Activated naive CD8-positive, alpha-beta T cell (primary cell): Measurements from ENCODE around the gene DOHH.
"Not testable (repeated sequence)": the region's sequence is repeated elsewhere in the genome, so short reads cannot be mapped to it uniquely, and the experiment has no call there.

ENCODE experiments used
- H3K27ac Mint-ChIP-seq: one replicate; pipeline ENCODE4 v1.8.0; 2021; ENCODE audit warnings: mixed read lengths
- H3K27me3 Mint-ChIP-seq: one replicate; pipeline ENCODE4 v1.8.0; 2021; ENCODE audit warnings: mixed read lengths
- H3K36me3 Mint-ChIP-seq: one replicate; pipeline ENCODE4 v1.8.0; 2021; ENCODE audit warnings: mixed read lengths
- H3K4me1 Mint-ChIP-seq: one replicate; pipeline ENCODE4 v1.8.0; 2021; ENCODE audit warnings: low read depth, mixed read lengths
- H3K4me3 Mint-ChIP-seq: one replicate; pipeline ENCODE4 v1.8.0; 2021; ENCODE audit warnings: mild to moderate bottlenecking, mixed read lengths
- H3K9me3 Mint-ChIP-seq: one replicate; pipeline ENCODE4 v1.8.0; 2021; ENCODE audit warnings: low read depth, mixed read lengths

The DOHH gene

GRCh38 chr19:3537438-3538240 is 37.2 kb upstream of the DOHH start:
- H3K27ac Mint-ChIP-seq: peak overlapping the region; percentile 50
- H3K4me3 Mint-ChIP-seq: no peak overlapping the region
- H3K9me3 Mint-ChIP-seq: no peaks in the 10 kb centered on the region
- no peaks in the 10 kb centered on the region for H3K4me1 Mint-ChIP-seq
- H3K36me3 Mint-ChIP-seq: peaks cover 3% of the 10 kb centered on the region
- no peaks in the 10 kb centered on the region for H3K27me3 Mint-ChIP-seq

DNA sequence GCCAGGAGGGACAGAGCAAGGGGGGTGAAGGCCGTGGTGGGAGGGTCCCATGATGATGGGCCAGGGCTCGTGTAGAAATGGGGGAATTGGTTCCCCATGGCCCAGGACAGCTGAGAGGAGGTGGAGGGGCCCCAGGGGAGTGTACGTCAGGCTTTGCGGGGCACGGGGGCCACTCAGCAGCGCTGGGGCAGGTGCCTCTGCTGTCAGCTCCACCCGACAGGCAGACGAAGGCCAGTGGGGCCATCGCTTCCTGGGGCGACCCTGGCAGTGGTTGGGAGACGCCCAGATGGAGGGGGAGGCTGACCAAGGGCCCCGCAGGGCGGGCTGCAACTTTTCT is 36.6 kb upstream of the DOHH start:
- H3K9me3 Mint-ChIP-seq: no peaks in the 10 kb centered on the region
- H3K4me3 Mint-ChIP-seq: no peak overlapping the region
- peak overlapping the region; percentile 50 for H3K27ac Mint-ChIP-seq
- H3K27me3 Mint-ChIP-seq: no peaks in the 10 kb centered on the region
- H3K36me3 Mint-ChIP-seq: peaks cover 3% of the 10 kb centered on the region
- no peaks in the 10 kb centered on the region for H3K4me1 Mint-ChIP-seq

GRCh38 chr19:3536429-3537100 is 36.1 kb upstream of the DOHH start:
- Mint-ChIP-seq H3K4me3 (no peak overlapping the region), H3K9me3 (no peaks in the 10 kb centered on the region), H3K27ac (no peak overlapping the region), H3K36me3 (peaks cover 3% of the 10 kb centered on the region), H3K27me3 (no peaks in the 10 kb centered on the region), H3K4me1 (no peaks in the 10 kb centered on the region)

DNA sequence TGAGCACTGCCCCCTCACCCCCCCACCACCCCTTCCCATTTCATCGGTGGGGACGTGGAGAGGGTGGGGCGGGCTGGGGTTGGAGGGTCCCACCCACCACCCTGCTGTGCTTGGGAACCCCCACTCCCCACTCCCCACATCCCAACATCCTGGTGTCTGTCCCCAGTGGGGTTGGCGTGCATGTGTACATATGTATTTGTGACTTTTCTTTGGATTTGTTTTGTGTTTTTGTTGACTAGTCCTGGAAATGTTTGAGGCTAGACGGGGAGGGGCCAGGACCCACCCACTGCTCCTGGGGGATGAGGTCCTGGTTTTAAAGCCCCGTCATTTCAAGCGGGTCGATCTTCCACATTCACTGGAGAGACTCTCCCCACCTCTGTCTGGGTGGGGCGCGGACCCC is 35.5 kb upstream of the DOHH start:
- Mint-ChIP-seq H3K27me3 (no peaks in the 10 kb centered on the region), H3K4me1 (no peaks in the 10 kb centered on the region), H3K4me3 (no peak overlapping the region), H3K36me3 (peaks cover 3% of the 10 kb centered on the region), H3K27ac (no peak overlapping the region), H3K9me3 (no peaks in the 10 kb centered on the region)

- no peaks in the 10 kb centered on the region for H3K9me3 Mint-ChIP-seq
- no peak overlapping the region for H3K27ac Mint-ChIP-seq
- peaks cover 3% of the 10 kb centered on the region for H3K36me3 Mint-ChIP-seq
- no peaks in the 10 kb centered on the region for H3K27me3 Mint-ChIP-seq
- no peak overlapping the region for H3K4me3 Mint-ChIP-seq
- no peaks in the 10 kb centered on the region for H3K4me1 Mint-ChIP-seq
Measured at GRCh38 chr19:3535563-3535965, 35.1 kb upstream of the DOHH start.

DNA sequence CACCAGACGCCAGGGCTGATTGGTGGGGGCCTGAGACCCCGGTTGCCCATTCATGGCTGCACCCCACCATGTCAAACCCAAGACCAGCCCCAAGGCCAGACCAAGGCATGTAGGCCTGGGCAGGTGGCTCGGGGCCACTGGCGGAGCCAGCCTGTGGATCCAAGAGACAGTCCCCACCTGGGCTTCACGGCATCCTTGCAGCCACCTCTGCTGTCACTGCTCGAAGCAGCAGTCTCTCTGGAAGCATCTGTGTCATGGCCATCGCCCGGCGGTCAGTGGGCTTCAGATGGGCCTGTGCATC is 34.7 kb upstream of the DOHH start:
- Mint-ChIP-seq H3K9me3 (no peaks in the 10 kb centered on the region), H3K36me3 (peaks cover 3% of the 10 kb centered on the region), H3K4me3 (no peak overlapping the region), H3K4me1 (no peaks in the 10 kb centered on the region), H3K27me3 (no peaks in the 10 kb centered on the region), H3K27ac (no peak overlapping the region)

DNA sequence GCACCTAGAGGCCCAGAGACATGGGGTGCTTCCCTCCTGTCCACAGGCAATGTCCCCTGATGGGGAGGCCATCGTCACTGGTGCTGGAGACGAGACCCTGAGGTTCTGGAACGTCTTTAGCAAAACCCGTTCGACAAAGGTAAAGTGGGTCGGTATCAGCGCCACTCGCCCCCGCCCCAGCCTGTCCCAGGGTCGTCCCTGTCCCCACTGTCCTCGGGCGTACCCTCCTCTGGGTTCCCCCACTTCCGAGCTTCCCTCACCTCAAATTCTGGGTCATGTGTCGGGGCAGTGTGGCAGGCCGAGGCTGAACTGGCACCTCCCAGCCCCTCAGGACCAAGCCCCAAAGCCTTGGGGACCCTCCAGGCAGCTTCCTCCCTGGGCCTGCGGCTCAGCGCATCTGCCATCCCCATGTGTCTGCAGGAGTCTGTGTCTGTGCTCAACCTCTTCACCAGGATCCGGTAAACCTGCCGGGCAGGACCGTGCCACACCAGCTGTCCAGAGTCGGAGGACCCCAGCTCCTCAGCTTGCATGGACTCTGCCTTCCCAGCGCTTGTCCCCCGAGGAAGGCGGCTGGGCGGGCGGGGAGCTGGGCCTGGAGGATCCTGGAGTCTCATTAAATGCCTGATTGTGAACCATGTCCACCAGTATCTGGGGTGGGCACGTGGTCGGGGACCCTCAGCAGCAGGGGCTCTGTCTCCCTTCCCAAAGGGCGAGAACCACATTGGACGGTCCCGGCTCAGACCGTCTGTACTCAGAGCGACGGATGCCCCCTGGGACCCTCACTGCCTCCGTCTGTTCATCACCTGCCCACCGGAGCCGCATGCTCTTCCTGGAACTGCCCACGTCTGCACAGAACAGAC is 34.1 kb upstream of the DOHH start:
- H3K27me3 Mint-ChIP-seq: no peaks in the 10 kb centered on the region
- H3K4me3 Mint-ChIP-seq: no peak overlapping the region
- no peaks in the 10 kb centered on the region for H3K4me1 Mint-ChIP-seq
- H3K36me3 Mint-ChIP-seq: peaks cover 1% of the 10 kb centered on the region
- no peaks in the 10 kb centered on the region for H3K9me3 Mint-ChIP-seq
- H3K27ac Mint-ChIP-seq: no peak overlapping the region

DNA sequence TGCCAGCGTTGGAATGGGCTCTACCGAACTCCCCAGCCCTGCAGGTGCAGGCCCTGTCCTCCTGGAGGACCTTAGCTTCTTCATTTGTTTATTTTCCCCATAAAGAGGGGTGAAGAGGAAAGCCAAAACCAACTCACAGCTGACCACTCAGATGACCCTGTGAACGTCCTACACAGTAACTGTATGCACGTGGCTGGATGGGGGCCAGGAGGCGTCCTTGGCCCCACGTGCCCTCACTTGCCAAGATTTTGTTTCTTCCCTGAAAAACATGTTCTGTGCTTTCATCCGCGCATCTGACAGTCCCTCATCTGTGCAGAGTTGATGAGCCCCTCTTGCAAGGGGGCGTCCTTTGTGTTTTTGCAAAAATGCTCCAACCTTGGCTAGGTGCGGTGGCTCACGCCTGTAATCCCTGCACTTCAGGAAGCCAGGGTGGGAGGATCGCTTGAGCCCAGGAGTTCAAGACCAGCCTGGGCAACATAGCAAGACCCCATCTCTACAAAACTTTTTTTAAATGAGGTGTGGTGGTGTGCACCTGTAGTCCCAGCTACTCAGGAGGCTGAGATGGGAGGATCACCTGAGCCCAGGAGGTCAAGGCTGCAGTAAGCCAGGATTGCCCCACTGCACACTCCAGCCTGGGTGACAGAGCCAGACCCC is 33.2 kb upstream of the DOHH start:
- Mint-ChIP-seq H3K27me3 (no peaks in the 10 kb centered on the region), H3K4me1 (no peaks in the 10 kb centered on the region), H3K9me3 (no peaks in the 10 kb centered on the region), H3K27ac (no peak overlapping the region), H3K4me3 (no peak overlapping the region), H3K36me3 (no peaks in the 10 kb centered on the region)

DNA sequence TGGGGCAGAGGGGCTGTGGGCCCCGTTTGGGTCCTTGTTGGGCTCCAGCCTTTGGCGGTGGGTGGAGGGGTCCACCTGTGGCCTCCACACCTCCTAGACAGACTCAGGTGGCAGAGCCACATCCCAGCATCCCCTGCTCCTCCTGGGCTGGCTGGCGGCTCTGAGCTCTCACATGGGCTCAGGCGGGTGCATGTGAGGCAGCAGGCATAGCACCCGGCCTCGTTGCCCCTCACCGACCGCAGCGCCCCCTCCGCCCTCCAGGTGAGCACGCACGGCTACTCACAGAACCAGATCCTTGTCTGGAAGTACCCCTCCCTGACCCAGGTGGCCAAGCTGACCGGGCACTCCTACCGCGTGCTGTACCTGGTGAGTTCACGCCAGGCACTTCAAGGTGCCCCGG is 32.6 kb upstream of the DOHH start:
- no peaks in the 10 kb centered on the region for H3K36me3 Mint-ChIP-seq
- H3K27ac Mint-ChIP-seq: no peak overlapping the region
- H3K27me3 Mint-ChIP-seq: no peaks in the 10 kb centered on the region
- H3K9me3 Mint-ChIP-seq: no peaks in the 10 kb centered on the region
- no peak overlapping the region for H3K4me3 Mint-ChIP-seq
- no peaks in the 10 kb centered on the region for H3K4me1 Mint-ChIP-seq

DNA sequence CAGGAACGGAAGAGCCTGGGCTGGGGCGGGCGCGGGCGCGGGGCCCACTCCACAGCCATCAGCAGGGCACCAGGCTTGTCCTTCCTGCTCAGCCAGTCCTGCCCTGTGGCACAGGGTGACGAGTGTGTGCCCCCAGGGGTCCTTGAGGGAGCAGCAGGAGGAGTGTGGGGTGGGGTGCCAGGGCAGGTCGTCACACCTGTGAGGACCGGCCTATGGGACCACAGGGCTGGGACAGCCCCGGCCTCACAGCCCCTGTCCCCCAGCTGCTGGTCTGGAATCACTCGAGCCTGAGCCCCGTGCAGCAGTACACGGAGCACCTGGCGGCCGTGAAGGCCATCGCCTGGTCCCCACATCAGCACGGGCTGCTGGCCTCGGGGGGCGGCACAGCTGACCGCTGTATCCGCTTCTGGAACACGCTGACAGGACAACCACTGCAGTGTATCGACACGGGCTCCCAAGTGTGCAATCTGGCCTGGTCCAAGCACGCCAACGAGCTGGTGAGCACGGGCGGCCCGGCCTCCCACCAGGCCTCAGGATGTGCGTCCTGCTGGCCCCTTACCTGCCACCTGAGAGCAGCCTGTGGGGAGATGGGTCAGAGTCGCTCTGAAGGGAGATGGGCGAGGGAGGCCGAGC is 31.8 kb upstream of the DOHH start:
- Mint-ChIP-seq H3K9me3 (no peaks in the 10 kb centered on the region), H3K4me3 (no peak overlapping the region), H3K4me1 (no peaks in the 10 kb centered on the region), H3K27me3 (no peaks in the 10 kb centered on the region), H3K36me3 (no peaks in the 10 kb centered on the region), H3K27ac (no peak overlapping the region)

- H3K27me3 Mint-ChIP-seq: no peaks in the 10 kb centered on the region
- no peaks in the 10 kb centered on the region for H3K9me3 Mint-ChIP-seq
- no peaks in the 10 kb centered on the region for H3K4me1 Mint-ChIP-seq
- no peak overlapping the region for H3K4me3 Mint-ChIP-seq
- H3K27ac Mint-ChIP-seq: no peak overlapping the region
- H3K36me3 Mint-ChIP-seq: no peaks in the 10 kb centered on the region
Measured at GRCh38 chr19:3531716-3532115, 31.2 kb upstream of the DOHH start.

DNA sequence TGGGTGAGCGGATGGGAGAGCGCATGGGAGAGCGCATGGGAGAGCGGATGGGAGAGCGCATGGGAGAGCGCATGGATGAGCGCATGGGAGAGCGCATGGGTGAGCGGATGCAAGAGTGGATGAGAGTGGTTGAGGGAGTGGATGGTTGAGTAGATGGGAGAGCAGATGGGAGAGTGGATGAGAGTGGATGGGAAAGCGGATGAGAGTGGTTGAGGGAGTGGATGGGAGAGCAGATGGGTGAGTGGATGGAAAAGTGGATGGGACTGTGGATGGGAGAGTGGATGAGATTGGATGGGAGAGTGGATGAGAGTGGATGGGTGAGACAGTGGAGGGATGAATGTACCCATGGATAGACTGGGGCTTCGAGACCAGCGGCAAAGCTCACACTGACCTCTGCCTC is 29.9 kb upstream of the DOHH start:
- no peaks in the 10 kb centered on the region for H3K9me3 Mint-ChIP-seq
- no peak overlapping the region for H3K4me3 Mint-ChIP-seq
- no peak overlapping the region for H3K27ac Mint-ChIP-seq

DNA sequence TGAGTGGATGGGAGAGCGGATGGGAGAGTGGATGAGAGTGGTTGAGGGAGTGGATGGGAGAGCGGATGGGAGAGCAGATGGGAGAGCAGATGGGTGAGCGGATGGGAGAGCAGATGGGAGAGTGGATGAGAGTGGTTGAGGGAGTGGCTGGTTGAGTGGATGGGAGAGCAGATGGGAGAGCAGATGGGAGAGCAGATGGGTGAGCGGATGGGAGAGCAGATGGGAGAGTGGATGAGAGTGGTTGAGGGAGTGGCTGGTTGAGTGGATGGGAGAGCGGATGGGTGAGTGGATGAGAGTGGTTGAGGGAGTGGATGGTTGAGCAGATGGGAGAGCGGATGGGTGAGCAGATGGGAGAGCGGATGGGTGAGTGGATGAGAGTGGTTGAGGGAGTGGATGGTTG is 28.8 kb upstream of the DOHH start:
- not testable (repeated sequence) for H3K4me3 Mint-ChIP-seq, H3K9me3 Mint-ChIP-seq, H3K36me3 Mint-ChIP-seq, H3K27me3 Mint-ChIP-seq, H3K4me1 Mint-ChIP-seq, H3K27ac Mint-ChIP-seq

More for the DNA sequence above, 29.9 kb upstream of the DOHH start:
- Mint-ChIP-seq H3K27me3 (no peaks in the 10 kb centered on the region), H3K36me3 (no peaks in the 10 kb centered on the region), H3K4me1 (no peaks in the 10 kb centered on the region)

DNA sequence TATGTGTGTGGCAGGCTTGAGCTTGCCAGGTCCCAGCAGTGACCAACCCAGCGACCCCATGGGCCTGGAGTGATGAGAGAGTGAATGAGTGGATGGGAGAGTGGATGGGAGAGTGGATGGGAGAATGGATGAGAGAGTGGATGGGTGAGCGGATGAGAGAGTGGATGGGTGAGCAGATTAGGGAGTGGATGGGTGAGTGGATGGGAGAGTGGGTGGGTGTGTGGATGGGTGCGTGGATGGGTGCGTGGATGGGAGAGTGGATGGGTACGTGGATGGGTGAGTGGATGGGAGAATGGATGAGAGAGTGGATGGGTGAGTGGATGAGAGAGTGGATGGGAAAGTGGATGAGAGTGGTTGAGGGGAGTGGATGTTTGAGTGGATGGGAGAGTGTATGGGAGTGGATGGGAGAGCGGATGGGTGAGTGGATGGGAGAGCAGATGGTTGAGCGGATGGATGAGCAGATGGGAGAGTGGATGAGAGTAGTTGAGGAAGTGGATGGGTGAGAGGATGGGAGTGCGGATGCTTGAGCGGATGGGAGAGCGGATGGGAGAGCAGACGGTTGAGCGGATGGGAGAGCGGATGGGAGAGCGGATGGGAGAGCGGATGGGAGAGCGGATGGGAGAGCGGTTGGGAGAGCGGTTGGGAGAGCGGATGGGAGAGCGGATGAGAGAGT is 28.2 kb upstream of the DOHH start:
- no peaks in the 10 kb centered on the region for H3K9me3 Mint-ChIP-seq
- no peaks in the 10 kb centered on the region for H3K27me3 Mint-ChIP-seq
- H3K27ac Mint-ChIP-seq: no peak overlapping the region
- no peaks in the 10 kb centered on the region for H3K4me1 Mint-ChIP-seq
- H3K4me3 Mint-ChIP-seq: no peak overlapping the region
- H3K36me3 Mint-ChIP-seq: no peaks in the 10 kb centered on the region
